GM19351 (cell line): ENCODE data around the gene XPNPEP3.

Source experiments
- ATAC-seq: cut with Tn5 transposase; IDR thresholded peaks from one replicate; pipeline ENCODE4 v1.9.1; 2021; ENCODE audit warnings: mild to moderate bottlenecking, moderate library complexity; ENCODE audit not compliant: unreplicated experiment

The XPNPEP3 gene

GRCh38 chr22:40928657-40929056 lies 71.7 kb downstream of the XPNPEP3 start:
- no peak for ATAC-seq

GRCh38 chr22:40932396-40932795 lies 75.4 kb downstream of the XPNPEP3 start:
- ATAC-seq: no peak

- ATAC-seq: no peak
These were observed 82.3 kb downstream of the XPNPEP3 start for GRCh38 chr22:40939202-40939601.

GRCh38 chr22:40950962-40951794 lies 94.2 kb downstream of the XPNPEP3 start, which contains the start of gene RBX1:
TSS of gene RBX1 (plus strand) at chr22:40951378. CDS start at chr22:40951399, 21 bp downstream.
- ATAC-seq: peak; percentile 80

DNA sequence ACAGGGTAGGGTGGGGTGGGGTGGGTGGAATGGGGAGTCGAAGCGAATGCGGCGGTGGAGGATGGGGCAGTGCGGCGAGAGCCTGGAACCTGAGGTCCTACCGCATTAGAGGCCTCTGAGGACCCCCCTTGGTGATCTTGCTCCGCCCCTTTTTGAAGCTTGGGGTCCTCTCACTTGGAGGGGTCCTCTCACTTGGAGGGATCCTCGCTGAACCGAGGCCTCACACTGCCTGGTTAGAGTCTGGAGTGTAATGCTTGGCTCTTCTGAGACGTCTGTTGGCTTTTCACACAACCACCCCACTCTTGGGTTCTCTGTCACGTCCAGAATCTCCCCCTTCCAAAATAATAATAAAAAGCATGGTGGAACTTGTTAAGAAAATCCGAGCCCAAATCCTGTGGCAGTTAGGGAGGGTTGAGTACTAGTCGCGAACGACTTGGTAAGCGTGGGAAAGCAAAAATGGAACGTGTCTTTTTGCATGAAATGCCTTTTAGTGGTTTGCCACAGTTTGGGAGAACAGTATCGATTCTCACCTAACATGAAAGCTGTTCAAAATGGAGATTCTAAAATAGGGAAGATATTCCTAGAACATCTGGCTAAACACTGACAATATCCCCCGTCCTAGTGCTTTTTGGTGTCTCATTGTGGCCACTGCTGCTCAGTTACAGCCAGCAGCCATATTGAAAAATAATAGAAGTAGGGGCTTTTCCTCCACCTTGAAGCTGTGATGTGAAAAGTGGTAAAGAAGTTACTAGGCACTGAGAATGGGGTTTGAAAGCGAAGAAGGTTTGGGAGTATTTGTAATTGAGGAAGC lies 95.1 kb downstream of the XPNPEP3 start:
- ATAC-seq: no peak

DNA sequence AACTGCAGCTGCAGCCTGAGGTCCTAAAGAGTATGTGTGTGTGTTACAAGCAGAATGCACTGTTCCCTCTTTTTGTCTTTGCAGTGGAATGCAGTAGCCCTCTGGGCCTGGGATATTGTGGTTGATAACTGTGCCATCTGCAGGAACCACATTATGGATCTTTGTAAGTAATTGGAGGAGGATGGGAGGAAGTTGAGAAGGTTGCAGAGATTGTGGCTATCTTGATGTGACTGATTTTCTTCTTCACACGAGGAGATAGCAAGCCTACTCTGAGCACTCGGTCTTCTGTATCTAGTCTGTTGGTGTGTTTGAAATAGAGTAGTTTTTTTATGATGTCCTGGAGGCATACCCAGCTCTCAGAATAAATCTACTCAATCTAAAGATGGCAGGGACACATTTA lies 96.5 kb downstream of the XPNPEP3 start:
- ATAC-seq: no peak

DNA sequence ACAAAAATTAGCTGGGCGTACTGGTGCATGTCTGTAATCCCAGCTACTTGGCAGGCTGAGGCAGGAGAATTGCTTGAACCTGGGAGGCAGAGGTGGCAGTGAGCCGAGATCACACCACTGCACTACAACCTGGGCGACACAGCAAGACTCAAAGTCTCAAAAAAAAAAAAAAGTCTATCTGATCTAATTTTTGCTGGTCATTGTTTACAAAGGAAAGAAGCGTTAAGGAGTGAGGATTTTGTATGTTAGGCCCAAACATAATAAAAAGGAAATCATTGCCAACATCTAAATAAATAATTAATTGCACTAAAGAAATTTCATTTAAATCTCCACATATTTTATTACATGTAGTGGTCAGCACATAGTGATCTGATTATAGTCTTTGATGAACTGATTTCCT lies 97.2 kb downstream of the XPNPEP3 start:
- ATAC-seq: no peak

- no peak for ATAC-seq
These were observed 98.6 kb downstream of the XPNPEP3 start for GRCh38 chr22:40955571-40955970.

GRCh38 chr22:40957601-40958000 lies 100.7 kb downstream of the XPNPEP3 start:
- no peak for ATAC-seq

GRCh38 chr22:40958299-40958698 lies 101.4 kb downstream of the XPNPEP3 start:
- ATAC-seq: no peak

DNA sequence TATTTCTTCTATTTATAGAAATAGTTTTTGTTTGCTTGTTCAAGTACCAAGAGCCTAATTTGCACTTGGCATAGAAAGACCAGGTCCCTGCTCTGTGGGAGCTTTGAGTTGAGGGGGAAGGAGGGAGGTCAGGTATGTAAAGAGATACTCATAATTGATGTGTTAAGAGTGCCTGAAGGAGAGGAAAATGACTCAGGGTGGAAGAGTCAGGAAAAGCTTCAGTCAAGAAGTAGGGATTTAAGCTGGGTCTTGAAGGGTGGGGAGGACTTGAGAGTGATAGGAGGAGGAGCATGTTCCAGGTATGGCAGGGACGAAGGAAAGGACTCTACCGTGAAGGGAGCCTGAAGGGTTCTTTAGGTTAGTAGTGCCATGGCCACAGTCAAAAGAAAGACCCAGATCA lies 103.2 kb downstream of the XPNPEP3 start:
- ATAC-seq: no peak

DNA sequence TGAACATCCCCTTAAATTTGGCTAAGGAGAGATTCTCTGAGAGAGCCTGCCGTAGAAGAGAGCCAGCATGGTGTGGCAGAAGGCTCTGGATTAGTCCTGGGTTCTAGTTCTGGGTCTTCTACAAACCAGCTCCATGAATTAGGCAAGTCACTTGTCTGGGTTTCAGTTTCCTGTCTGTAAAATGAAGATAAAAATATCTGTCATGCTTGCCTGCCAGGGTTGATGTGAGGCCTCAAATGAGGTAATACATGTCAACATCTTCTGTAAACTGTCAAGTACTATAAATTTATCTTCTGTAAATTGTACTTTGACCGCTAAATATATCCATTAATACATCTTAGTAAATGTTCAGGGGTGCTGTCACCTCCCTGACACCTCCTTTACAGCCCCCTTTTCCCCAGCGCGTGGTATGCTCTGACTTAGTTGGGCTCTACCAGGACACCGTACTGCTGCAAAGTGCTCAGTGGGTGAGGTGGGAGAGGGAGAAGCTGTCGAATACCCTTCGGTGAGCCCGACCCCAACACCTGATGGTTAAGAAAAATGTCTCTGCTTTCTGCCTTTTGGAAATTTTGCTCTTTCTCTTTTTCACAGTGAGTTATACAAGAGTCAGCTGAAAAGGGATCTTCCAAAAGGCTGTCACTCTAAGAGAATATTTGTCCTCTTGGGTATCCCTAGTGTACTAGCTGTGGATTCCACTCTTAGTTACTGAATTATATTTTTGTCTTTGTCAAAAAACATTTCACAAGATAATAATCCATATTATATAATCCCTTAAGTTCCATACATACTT lies 109.2 kb downstream of the XPNPEP3 start:
- ATAC-seq: no peak

- no peak for ATAC-seq
These were observed 109.8 kb downstream of the XPNPEP3 start for GRCh38 chr22:40966726-40967085.

DNA sequence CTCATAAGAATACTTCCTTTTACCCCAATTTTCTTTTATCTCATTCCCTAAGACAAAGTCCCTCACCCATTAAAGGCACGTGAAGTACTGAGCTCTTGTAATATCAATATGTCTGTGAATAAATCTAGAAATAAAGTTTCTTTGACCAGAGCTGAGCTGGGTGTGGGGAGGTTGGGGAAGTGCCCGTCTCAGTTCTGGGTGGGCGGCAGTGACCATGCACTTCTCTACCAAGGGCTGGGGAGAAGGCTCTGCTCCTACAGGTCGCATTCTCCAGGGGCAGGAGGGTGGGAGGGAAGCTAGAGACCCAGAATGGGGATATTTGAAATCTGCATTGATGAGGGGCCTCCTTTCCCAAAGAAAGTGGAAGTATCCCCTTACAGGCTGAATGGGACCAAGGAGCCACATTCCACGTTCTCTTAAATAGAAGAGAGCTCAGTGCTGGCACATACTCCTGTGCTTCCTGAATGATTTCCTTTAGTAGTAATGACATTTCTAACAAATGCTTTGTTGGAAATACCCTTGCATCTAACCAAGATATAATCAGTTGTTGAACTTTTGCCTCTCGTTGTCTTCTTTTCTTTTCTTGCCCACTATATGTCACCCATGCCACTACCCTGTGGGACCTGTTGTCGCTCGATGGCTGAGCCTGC lies 110.3 kb downstream of the XPNPEP3 start:
- no peak for ATAC-seq

- ATAC-seq: no peak
These were observed 115.6 kb downstream of the XPNPEP3 start for GRCh38 chr22:40972587-40972986.

DNA sequence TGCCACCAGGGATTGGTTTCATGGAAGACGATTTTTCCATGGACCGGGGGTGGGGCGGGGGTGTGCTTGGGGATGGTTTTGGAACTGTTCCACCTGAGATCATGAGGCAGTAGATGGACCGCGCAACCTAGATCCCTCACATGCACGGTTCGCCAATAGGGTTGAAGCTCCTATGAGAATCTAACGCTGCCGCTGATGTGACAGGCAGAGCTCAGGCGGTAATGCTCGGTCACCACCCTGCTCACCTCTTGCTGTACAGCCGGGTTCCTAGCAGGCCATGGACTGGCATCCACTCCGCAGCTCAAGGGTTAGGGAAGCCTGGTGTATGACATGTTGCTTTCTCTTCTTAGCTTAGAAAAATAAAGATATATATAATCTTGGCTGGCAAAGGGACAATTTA lies 116.2 kb downstream of the XPNPEP3 start:
- no peak for ATAC-seq

DNA sequence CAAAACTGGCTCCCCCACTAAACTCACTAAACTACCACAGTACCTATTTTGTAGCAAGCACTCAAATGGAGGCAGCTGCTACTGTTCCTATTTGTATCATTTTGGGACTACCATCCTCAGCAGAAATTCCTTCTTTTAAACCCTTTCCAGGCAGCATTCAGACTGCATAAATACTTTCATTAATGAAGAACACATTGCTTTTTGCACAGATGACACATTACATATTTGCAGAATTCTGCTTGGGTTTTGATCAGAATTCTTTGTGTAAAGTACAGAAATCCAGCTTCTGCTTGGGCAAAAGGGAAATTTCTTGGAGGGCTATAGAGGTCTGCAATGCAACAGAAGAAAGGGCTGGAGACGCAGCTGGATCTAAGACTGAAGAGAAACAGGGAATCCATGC lies 118.4 kb downstream of the XPNPEP3 start:
- ATAC-seq: no peak

DNA sequence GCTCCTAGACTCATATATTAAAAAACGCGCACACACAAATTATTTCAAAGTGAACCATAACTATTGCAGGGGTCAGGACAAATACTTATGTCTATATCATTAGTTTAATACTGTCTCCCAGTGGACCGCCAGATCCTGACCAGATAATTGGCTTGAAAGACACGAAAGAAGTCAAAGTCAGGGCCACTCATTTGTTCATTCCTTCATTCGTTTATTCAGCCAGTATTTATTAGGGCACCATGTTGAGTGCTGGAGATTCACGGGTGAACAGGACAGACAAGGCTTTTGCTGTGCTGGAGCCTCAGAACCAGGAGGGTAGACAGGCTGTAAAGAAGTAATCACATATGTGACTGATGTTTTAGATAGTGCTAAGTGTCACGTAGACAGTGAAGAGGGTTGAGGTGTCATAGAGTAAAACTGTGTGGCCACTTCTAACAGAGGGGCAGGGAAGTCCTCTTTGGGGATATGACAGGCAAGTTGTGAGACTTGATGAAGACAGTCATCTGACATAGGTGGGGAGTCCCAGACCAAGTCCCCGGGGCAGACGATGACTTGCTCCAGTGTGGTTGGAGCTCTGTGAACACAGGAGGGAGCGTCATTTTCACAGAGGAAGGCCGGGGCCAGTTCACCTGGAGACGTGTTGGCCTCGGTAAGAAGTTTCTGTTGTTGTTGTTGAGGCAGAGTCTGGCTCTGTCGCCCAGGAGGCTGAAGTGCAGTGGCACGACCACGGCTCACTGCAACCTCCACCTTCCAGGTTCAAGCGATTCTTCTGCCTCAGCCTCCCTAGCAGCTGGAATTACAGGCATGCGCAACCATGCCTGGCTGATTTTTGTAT lies 120.1 kb downstream of the XPNPEP3 start:
- no peak for ATAC-seq

DNA sequence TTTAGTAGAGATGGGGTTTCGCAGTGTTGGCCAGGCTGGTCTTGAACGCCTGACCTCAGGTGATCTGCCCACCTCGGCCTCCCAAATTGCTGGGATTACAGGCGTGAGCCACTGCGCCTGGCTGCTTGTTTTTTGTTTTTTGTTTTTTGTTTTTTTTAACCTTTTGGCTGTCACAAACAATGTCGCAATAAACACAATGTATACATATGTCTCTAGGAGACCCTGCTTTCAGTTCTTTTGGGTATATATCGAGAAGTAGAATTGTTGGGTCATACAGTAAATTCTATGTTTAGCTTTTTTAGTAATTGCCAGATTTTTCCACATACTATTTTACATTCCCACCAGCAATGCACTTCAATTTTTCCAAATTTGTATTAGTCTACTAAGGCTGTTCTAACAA lies 122.2 kb downstream of the XPNPEP3 start:
- ATAC-seq: no peak

GRCh38 chr22:40979871-40980270 lies 122.9 kb downstream of the XPNPEP3 start:
- no peak for ATAC-seq
